ENCODE data around the gene NEDD1.

DNA sequence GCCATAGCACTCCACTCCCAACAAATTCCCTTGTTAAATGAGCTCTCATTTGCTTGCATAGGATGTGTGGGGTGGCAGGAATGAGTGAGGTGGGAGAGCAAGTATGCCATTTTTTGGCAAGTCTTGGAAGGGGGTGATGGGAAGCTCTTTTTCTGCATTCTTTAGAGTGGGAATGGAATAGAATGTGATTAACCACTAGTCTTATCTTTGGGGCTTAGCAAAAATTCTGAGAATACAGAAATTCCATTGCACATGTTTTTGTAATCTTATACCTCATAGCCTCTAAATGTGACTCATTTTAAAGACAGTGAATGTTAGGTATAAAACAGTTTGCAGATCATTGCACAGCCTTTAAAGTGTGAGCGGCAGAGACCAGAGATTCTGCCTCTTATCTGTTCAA lies 28.4 kb upstream of the NEDD1 start:
- TF ChIP-seq, protein P1, sequence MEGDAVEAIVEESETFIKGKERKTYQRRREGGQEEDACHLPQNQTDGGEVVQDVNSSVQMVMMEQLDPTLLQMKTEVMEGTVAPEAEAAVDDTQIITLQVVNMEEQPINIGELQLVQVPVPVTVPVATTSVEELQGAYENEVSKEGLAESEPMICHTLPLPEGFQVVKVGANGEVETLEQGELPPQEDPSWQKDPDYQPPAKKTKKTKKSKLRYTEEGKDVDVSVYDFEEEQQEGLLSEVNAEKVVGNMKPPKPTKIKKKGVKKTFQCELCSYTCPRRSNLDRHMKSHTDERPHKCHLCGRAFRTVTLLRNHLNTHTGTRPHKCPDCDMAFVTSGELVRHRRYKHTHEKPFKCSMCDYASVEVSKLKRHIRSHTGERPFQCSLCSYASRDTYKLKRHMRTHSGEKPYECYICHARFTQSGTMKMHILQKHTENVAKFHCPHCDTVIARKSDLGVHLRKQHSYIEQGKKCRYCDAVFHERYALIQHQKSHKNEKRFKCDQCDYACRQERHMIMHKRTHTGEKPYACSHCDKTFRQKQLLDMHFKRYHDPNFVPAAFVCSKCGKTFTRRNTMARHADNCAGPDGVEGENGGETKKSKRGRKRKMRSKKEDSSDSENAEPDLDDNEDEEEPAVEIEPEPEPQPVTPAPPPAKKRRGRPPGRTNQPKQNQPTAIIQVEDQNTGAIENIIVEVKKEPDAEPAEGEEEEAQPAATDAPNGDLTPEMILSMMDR (IDR thresholded peaks at IDR 0.05): no peak
- no peak for TF ChIP-seq TCF7L2 (IDR thresholded peaks at IDR 0.05; ENCODE audit: low read depth, low read length)
- TF ChIP-seq, protein P2, sequence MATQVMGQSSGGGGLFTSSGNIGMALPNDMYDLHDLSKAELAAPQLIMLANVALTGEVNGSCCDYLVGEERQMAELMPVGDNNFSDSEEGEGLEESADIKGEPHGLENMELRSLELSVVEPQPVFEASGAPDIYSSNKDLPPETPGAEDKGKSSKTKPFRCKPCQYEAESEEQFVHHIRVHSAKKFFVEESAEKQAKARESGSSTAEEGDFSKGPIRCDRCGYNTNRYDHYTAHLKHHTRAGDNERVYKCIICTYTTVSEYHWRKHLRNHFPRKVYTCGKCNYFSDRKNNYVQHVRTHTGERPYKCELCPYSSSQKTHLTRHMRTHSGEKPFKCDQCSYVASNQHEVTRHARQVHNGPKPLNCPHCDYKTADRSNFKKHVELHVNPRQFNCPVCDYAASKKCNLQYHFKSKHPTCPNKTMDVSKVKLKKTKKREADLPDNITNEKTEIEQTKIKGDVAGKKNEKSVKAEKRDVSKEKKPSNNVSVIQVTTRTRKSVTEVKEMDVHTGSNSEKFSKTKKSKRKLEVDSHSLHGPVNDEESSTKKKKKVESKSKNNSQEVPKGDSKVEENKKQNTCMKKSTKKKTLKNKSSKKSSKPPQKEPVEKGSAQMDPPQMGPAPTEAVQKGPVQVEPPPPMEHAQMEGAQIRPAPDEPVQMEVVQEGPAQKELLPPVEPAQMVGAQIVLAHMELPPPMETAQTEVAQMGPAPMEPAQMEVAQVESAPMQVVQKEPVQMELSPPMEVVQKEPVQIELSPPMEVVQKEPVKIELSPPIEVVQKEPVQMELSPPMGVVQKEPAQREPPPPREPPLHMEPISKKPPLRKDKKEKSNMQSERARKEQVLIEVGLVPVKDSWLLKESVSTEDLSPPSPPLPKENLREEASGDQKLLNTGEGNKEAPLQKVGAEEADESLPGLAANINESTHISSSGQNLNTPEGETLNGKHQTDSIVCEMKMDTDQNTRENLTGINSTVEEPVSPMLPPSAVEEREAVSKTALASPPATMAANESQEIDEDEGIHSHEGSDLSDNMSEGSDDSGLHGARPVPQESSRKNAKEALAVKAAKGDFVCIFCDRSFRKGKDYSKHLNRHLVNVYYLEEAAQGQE (IDR thresholded peaks at IDR 0.05; ENCODE audit: insufficient read depth in 1 of 2, low read depth in 2 of 2, low read length in 1 of 2): no peak
- TF ChIP-seq POLR2AphosphoS5 (IDR thresholded peaks at IDR 0.05; ENCODE audit: low read depth, low read length): no peak
